GM19468 (cell line): ENCODE measurements around the gene RPL28.
A peak's percentile ranks its signal among the peaks of the same experiment; 100 is the strongest.

ENCODE experiments used
- ATAC-seq: cut with Tn5 transposase; IDR thresholded peaks from one replicate; pipeline ENCODE4 v1.9.1; 2021; ENCODE audit warnings: mild to moderate bottlenecking, moderate library complexity, moderate number of reproducible peaks; ENCODE audit not compliant: unreplicated experiment; ENCODE audit errors: extremely low read depth

Gene RPL28

GRCh38 chr19:55370305-55370988 lies 15.3 kb upstream of the RPL28 start, which contains the start of gene IL11:
TSS of gene IL11 (minus strand) at chr19:55370463. CDS start at chr19:55370310, 153 bp downstream.
- ATAC-seq = no peak

GRCh38 chr19:55372316-55373081 lies 13.2 kb upstream of the RPL28 start:
- no peak for ATAC-seq

DNA sequence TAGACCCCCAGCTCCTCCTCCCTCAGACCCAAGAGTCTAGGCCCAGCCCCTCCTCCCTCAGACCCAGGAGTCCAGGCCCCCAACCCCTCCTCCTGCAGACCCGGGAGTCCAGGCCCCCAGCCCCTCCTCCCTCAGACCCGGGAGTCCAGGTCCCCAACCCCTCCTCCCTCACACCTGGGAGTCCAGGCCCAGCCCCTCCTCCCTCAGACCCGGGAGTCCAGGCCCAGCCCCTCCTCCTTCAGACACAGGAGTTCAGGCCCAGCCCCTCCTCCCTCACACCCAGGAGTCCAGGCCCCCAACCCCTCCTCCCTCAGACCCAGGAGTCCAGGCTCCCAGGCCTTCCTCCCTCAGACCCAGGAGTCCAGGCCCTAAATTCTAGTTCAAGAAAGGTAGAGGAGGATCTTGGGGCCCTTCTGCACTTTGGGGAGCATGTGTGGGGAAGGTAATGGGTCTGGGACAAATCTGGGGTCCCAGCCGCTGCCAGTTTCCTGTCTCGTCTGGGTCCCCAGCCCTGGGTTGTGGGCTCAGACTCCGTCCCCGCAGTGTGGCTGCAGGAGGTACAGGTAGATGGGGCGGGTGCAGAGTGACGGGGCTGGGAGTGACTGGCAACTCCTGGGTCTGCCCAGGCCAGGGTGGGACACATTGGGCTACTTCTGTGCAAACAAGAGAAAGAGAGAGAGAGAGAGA lies 12.3 kb upstream of the RPL28 start:
- no peak for ATAC-seq

DNA sequence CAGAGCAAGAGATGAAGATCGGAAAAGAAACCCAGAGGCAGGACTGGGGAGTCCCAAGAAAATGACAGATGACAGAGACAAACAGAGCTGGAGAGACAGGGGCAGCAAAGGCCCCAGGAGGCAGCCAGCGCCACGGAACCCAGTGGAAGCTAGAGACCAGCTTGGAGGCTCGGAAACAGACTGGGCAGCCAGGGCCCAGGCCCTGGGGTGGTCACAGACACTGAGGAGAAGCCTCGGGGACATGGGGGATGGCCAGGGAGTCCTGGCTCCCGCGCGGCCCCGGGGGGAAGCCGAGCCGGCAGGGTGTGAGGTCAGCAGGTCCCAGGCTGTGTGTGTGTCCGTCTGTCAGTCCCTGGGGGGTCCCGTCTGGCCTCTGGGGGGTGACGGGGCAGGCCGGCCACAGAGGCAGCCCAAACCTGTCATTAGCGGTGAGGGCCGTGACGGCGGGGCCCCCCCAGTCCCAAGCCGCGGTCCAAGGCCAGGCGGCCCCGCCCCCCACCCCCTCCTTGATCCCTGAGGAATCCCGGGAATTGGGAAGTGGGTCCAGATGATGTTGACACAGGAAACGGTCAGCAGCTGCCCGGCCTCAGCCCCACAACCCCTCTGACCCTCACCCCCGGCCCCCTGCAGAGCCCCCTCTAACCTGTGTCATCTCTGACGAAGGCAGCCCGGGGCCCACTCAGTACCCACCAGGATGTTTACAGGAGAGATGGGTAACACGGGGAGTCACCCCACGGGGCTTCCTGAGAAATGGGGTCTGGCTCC lies 11.6 kb upstream of the RPL28 start:
- ATAC-seq = no peak

DNA sequence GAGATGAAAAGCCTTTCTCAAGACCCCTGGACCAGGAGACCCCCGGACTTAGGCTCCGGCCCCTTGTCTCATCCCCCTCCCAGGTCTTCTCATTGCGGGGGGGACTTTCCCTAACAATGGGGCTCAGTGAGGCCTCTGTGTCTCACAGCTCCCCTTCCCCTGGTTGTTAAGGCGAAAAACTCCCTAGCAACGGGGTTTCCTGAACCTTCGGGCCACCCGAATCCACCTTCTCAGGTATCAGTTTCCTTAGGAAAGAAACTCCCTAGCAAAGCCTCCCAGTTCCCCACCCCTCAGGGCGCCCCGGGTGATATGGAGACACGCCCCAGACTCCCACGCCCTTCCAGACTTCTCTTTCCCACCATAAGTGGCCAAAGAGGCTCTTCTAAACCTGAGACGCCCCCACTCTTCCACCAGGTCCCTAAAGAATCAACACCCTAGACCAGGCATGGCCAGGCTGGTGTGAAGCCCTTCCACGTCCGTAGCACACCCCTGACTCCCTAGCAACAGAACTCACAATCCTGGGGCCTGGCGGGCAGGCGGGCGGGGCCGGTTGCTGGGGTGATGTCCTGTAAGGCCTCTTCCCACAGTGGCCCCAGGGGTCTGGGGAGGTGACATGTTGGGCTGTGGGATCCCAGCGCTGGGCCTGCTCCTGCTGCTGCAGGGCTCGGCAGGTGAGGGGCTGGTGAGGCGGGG lies 9.3 kb upstream of the RPL28 start, which contains the start of gene TMEM190:
Gene TMEM190, plus strand, starts transcription at position 586 of the 693 bp plus-strand sequence. Its CDS starts 28 bp downstream, at position 614.
- no peak for ATAC-seq

DNA sequence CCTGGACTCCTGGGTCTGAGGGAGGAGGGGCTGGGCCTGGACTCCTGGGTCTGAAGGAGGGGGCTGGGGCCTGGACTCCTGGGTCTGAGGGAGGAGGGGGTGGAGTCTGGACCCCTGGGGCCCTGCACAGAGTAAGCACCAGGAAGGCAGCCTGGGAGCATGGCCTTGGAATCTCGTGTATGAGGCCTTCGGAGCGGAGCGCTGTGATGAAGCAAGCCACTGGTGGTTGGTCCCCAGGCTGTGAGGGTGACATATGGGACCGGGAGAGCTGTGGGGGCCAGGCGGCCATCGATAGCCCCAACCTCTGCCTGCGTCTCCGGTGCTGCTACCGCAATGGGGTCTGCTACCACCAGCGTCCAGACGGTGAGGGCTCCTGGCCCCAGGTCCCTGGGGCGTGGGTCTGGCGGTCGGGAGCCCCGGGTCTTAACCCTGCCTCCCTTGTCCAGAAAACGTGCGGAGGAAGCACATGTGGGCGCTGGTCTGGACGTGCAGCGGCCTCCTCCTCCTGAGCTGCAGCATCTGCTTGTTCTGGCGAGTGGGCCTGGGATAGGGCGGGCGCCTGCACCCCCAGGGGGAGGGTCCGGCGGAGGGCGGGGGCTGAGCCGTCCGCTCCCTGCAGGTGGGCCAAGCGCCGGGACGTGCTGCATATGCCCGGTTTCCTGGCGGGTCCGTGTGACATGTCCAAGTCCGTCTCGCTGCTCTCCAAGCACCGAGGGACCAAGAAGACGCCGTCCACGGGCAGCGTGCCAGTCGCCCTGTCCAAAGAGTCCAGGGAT lies 8.2 kb upstream of the RPL28 start:
- ATAC-seq = no peak

DNA sequence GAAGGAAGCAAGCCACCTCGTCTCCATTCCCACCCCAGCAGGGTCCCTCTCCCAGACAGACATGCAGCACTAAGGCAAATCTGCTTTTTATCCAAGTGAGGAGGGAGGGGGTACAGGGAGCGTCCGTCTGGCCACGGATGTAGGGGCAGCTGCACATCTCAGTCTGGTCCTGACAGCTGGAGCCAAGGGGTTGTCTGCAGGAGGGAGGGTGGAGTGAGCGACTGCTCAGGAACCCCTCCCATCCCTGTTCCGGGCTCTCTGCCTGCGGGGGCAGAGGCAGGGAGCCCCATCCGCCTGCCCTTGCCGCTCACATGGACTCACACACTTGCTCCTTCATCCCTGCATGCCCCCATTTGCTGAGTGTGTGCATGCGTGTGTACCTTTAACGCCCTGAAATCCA lies 6.6 kb upstream of the RPL28 start:
- ATAC-seq = no peak

DNA sequence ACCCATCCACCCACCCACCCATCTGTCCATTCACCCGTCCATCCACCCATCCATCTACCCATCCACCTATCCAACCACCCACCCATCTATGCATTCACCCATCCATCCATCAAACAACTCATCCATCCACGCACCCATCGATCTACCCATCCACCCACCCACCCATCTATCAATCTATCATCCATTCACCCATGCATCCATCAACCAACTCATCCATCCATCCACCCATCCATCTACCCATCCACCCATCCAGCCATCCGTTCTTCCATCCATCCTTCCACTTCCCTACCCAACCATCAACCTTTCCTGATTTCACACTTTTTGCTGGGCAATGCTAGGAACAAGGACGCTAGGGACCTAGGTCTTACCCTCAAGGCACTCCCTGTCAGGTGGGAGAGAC lies 3.7 kb upstream of the RPL28 start:
- no peak for ATAC-seq

DNA sequence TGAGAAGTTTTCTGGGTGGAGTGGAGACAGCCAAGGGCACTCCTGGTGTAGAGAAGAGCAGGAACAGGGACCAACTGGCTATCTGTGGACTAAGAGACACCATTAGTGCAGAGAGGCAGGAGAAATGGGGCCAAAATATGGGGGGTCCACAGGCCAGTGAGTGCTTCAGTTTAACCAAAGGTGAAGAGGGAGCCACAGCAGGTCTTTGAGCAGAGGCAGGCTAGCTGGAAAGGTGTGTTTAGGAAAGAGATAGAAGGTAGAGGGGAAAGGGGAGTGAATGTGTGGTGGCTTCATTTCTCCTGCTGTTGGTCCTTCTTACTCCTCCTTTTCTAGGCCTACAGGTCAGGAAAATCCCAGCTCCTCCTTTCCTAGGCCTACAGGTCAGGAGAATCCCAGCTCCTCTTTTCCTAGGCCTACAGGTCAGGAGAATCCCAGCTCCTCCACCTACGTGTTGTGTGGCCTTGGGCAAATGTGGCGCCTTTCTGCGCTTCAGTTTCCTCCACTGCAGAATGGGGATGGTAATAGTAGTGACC lies 3.1 kb upstream of the RPL28 start:
- no peak for ATAC-seq

GRCh38 chr19:55383279-55384130 lies 2.2 kb upstream of the RPL28 start:
- ATAC-seq = no peak

- ATAC-seq = no peak
Observed at GRCh38 chr19:55384131-55384919, 1.4 kb upstream of the RPL28 start, which contains the start of gene TMEM238. TSS of gene TMEM238 (minus strand) at chr19:55384292. CDS start at chr19:55384259, 33 bp downstream.

DNA sequence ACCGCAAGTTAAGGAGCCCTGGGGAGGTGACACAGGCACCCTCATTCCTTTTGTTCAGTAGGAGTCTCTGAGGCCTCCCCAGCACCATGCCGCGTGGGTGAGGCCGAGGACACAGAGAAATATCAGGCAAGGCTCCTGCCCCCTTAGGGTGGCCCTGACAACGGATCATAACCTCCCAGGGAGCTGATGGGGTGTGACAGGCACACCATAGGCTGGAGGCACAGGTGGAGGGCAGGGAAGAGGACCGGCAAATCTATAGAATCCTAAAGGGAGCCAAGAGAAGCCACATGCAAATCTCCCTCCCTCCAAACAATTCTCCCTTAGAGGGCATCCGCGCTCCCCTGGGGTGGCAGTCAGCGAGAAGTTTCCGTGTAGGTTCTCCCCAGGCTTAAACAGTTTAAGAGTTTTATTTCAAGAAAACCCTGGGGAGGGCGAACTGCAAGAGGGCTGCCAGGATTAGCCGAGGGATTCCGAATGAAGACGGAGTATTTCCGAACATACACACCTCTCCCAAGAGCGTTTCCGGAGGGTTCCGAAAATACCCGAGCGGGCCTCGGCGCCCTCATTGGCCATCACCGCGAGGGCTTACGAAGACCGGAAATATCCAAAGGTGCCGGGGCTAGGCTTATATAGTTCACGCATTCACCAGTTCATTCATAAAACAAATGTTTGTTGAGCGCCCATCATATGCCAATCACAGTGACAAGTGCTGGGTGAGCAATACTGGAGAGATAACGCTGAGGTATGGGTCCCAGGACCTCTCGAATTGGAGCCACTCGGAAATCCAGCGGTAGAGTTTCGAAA lies 610 bp upstream of the RPL28 start:
- ATAC-seq = peak; percentile 16

GRCh38 chr19:55386493-55386971 lies 800 bp downstream of the RPL28 start:
- no peak for ATAC-seq

GRCh38 chr19:55387736-55388497 lies 2.2 kb downstream of the RPL28 start:
- no peak for ATAC-seq
